Heart left ventricle (tissue), 16 donors: ENCODE data around the gene HYOU1. TPM values are rescaled to one million over a fixed set of nuclear protein-coding genes. Genes with fewer than 3 reads are reported as not detected.
"Not testable (repeated sequence)": the region's sequence is repeated elsewhere in the genome, so short reads cannot be mapped to it uniquely, and the experiment has no call there.

Source experiments
- ATAC-seq, 4 donors: fragments of 200-7000 bp; cut with Tn5 transposase; one replicate each; pipeline ENCODE4 v1.9.1; 2020 to 2022; ENCODE audit warnings: moderate library complexity in 4 of 4, mild to moderate bottlenecking in 3 of 4, moderate number of reproducible peaks in 1 of 4
- DNase-seq, 5 donors: peaks; one replicate each; pipeline ENCODE4 v3.0.0-alpha.2; 2020
- H3K27ac ChIP-seq, 12 donors: fragments of 200-600 bp; sonication (generic) in 4 of 12; one replicate each; pipeline versions ENCODE4 v1.5.0 to v1.8.0; 2016 to 2022; ENCODE audit warnings: mild to moderate bottlenecking in 2 of 12
- H3K27me3 ChIP-seq, 9 donors: fragments of 200-600 bp; sonication (generic) in 2 of 9; one replicate each; pipeline versions ENCODE4 v1.5.1 to v1.8.0; 2016 to 2022; ENCODE audit warnings: mild to moderate bottlenecking in 3 of 9
- H3K36me3 ChIP-seq, 9 donors: fragments of 200-600 bp; sonication (generic) in 2 of 9; one replicate each; pipeline versions ENCODE4 v1.5.0 to v1.8.0; 2018 to 2022; ENCODE audit warnings: mild to moderate bottlenecking in 2 of 9
- H3K4me1 ChIP-seq, 12 donors: fragments of 200-600 bp; sonication (generic) in 4 of 12; one replicate each; pipeline versions ENCODE4 v1.5.0 to v1.8.0; 2016 to 2022; ENCODE audit warnings: mild to moderate bottlenecking in 3 of 12
- H3K4me3 ChIP-seq, 12 donors: fragments of 200-600 bp; sonication (generic) in 4 of 12; one replicate each; pipeline versions ENCODE4 v1.5.0 to v1.8.0; 2017 to 2022; ENCODE audit warnings: mild to moderate bottlenecking in 9 of 12, moderate library complexity in 4 of 12
- H3K9me3 ChIP-seq, 12 donors: fragments of 200-600 bp; sonication (generic) in 4 of 12; one replicate each; pipeline versions ENCODE4 v1.5.0 to v1.8.0; 2016 to 2022; ENCODE audit warnings: mild to moderate bottlenecking in 1 of 12
- CTCF ChIP-seq, 12 donors: fragments of 200-600 bp; sonication (generic) in 4 of 12; IDR thresholded peaks; one replicate each; pipeline versions ENCODE4 v1.5.0 to v1.8.0; 2018 to 2022; ENCODE audit warnings: antibody characterized with exemption in 12 of 12, mild to moderate bottlenecking in 5 of 12
- POLR2A ChIP-seq, 2 donors: fragments of 450-650 bp; IDR thresholded peaks; one replicate each; pipeline ENCODE4 v1.6.1; 2017; ENCODE audit warnings: antibody characterized with exemption in 2 of 2, mild to moderate bottlenecking in 2 of 2, moderate library complexity in 2 of 2
- WGBS, 4 donors: extraction: QIAGEN DNeasy Blood & Tissue Kit in 2 of 4; methylation state at CpG; one replicate each; pipeline versions ENCODE4 v1.1.5 to v1.1.7; 2013 to 2018; 5-methylcytosine and 5-hydroxymethylcytosine counted together
- intact Hi-C, 10 donors: fragments of 100-400 bp; cut with DNase I; formaldehyde crosslinking; loops; one replicate each; pipeline versions ENCODE4 v1.11.1 to v1.14.2; 2022
- polyA plus RNA-seq, 2 donors: library from polyadenylated mRNA; stranded (reverse); fragments of 200-250 nt; gene quantifications; one replicate each; pipeline ENCODE4 v1.2.3, GENCODE V29; 2013
- total RNA-seq, 9 donors: library from RNA; depleted of rRNA in 2 of 9; stranded (reverse); fragments of >200 nt in 2 of 9; fragmentation: NEBNext Ultra II Directional in 3 of 9; extraction: Animal tissue kit (Norgen Biotek cat#: 25700) in 3 of 9; gene quantifications; one replicate each; pipeline versions ENCODE4 v1.1.0 to v1.2.4, GENCODE V29; 2016 to 2023
- donor health status: ischemic (EF 13 %, LVEDD 7.1; RV severe dilation, severe dysfunction).
- donor health status: healthy with polysubstance abuse.
- donor health status: DM: no; HTN: yes; CAD: no.
- donor health status: DM: no; HTN: no; CAD: no.
- donor health status: ischemic (EF 25% LVEDD 6.9; RV normal size, moderate dysfunction).
- donor health status: ischemic (EF 25% LVEDD 5.7; RV mildly dilated, moderate dysfunction).
- donor health status: healthy.
- donor health status: DM: yes; HTN: yes; CAD: no.
- donor health status: ischemic (EF 35%, LVEDD 5.7; RV mildly dilated, moderate dysfunction).
- donor health status: nonischemic (EF 11% LVEDD 7.7; RV severe dilation, severe dysfunction).
- donor health status: DM: yes; HTN: yes; CAD: no.
- donor health status: PGD.
- donor health status: ischemic (EF 29% LVEDD 5.4; RV normal size, mild dysfunction).
- donor health status: nonischemic (EF 23%, LVEDD 6.1; RV moderate dilation, normal function).

Gene HYOU1
- total and polyA plus RNA-seq, 11 donors: 34.7 to 260 (median 68.6) TPM

DNA sequence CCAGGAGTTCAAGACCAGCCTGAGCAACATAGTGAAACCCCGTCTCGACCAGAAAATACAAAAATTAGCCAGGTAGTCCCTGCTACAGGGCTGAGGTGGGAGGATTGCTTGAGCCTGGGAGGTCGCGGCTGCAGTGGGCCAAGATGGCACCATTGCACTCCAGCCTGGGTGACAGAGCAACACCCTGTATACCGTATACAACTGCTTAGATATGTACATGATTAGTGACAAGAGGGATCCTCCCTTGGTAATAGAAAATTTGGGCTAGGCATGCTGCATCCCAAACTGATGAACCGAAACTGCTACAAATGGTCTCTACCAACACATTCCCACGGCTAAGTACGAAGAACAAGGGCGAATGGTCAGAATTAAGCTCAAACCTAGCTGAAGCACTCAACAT is 14.1 kb downstream of the HYOU1 start:
- no peak for ATAC-seq

GRCh38 chr11:119041821-119042514 is 15.0 kb downstream of the HYOU1 start:
- no peak overlapping the region for H3K27ac ChIP-seq
- DNase-seq: no peak
- no peak for ATAC-seq
- 91 to 96% (median 93%) methylated on average over 4 of the region's 4 CpGs for WGBS, 4 donors
- H3K9me3 ChIP-seq: no peaks in the 10 kb centered on the region
- H3K27me3 ChIP-seq: no peaks in the 10 kb centered on the region
- H3K4me1 ChIP-seq: no peaks in the 10 kb centered on the region
- H3K36me3 ChIP-seq: peaks cover 0 to 28% (median 22%) of the 10 kb centered on the region in 9 donors
- intact Hi-C loops: no loop called here
- no peak overlapping the region for H3K4me3 ChIP-seq
- TF ChIP-seq POLR2A (IDR thresholded peaks at IDR 0.05): no peak
- no peak for TF ChIP-seq CTCF (IDR thresholded peaks at IDR 0.05)

More for the DNA sequence above, 14.1 kb downstream of the HYOU1 start:
- H3K4me3 ChIP-seq: no peak overlapping the region
- no peaks in the 10 kb centered on the region for H3K27me3 ChIP-seq
- TF ChIP-seq POLR2A (IDR thresholded peaks at IDR 0.05) (no peak), CTCF (IDR thresholded peaks at IDR 0.05) (no peak)
- 89 to 96% (median 93%) methylated on average over 9 of the region's 9 CpGs for WGBS, 4 donors
- no peaks in the 10 kb centered on the region for H3K4me1 ChIP-seq
- DNase-seq: no peak
- no peaks in the 10 kb centered on the region for H3K9me3 ChIP-seq
- peaks cover 0 to 37% (median 31%) of the 10 kb centered on the region in 9 donors for H3K36me3 ChIP-seq
- intact Hi-C loops: no loop called here
- no peak overlapping the region for H3K27ac ChIP-seq

- H3K36me3 ChIP-seq, DNase-seq, H3K4me3 ChIP-seq, H3K27ac ChIP-seq, ATAC-seq, intact Hi-C loops, H3K27me3 ChIP-seq, H3K9me3 ChIP-seq, H3K4me1 ChIP-seq: not testable (repeated sequence)
- WGBS, 4 donors: 40 to 51% (median 48%) methylated on average over 9 to 11 of the region's 11 CpGs
Measured at GRCh38 chr11:119039471-119039870, 17.5 kb downstream of the HYOU1 start.

- Histone ChIP-seq H3K9me3 (no peaks in the 10 kb centered on the region), H3K36me3 (no peaks in the 10 kb centered on the region), H3K4me3 (no peak overlapping the region), H3K4me1 (no peaks in the 10 kb centered on the region), H3K27me3 (no peaks in the 10 kb centered on the region), H3K27ac (no peak overlapping the region)
- 87% methylated on average over 5 of the region's 5 CpGs for WGBS, 4 donors
- ATAC-seq (no peak), DNase-seq (no peak)
- intact Hi-C loops: no loop called here
- TF ChIP-seq POLR2A (IDR thresholded peaks at IDR 0.05): no peak
- TF ChIP-seq CTCF (IDR thresholded peaks at IDR 0.05): no peak
Measured at GRCh38 chr11:119038884-119039283, 18.1 kb downstream of the HYOU1 start.

GRCh38 chr11:119034813-119035212 is 22.2 kb downstream of the HYOU1 start:
- H3K4me3 ChIP-seq: no peak overlapping the region
- ATAC-seq (no peak), DNase-seq (no peak)
- no peaks in the 10 kb centered on the region for H3K36me3 ChIP-seq
- intact Hi-C loops: loop anchor here in 1 of 10 donors (5.0 kb wide), 1 partner anchor 128 kb away; no protein-coding TSS in a partner anchor
- no peaks in the 10 kb centered on the region for H3K9me3 ChIP-seq
- H3K4me1 ChIP-seq: peaks cover 0 to 13% (median 7%) of the 10 kb centered on the region in 12 donors
- no peak for TF ChIP-seq POLR2A (IDR thresholded peaks at IDR 0.05)
- TF ChIP-seq CTCF (IDR thresholded peaks at IDR 0.05): no peak
- no peak overlapping the region for H3K27ac ChIP-seq
- no peaks in the 10 kb centered on the region for H3K27me3 ChIP-seq
- WGBS, 4 donors: 84 to 94% (median 88%) methylated on average over 3 of the region's 3 CpGs

GRCh38 chr11:119033421-119033820 is 23.6 kb downstream of the HYOU1 start:
- H3K9me3 ChIP-seq, DNase-seq, ATAC-seq, H3K36me3 ChIP-seq, H3K27me3 ChIP-seq, H3K4me3 ChIP-seq, H3K27ac ChIP-seq: not testable (repeated sequence)
- peaks cover 0 to 24% (median 12%) of the 10 kb centered on the region in 12 donors for H3K4me1 ChIP-seq
- intact Hi-C loops: loop anchor here in 1 of 10 donors (5.0 kb wide), 1 partner anchor 126 kb away; no protein-coding TSS in a partner anchor
- 81 to 91% (median 87%) methylated on average over 10 of the region's 10 CpGs for WGBS, 4 donors
